Ovary (tissue), 3 donors: Measurements from ENCODE around the gene KMT2E.

ENCODE experiments used
- CTCF ChIP-seq, 3 donors: fragments of 450-650 bp in 2 of 3; fragments of 200-600 bp in 1 of 3; IDR thresholded peaks; one replicate each; pipeline versions ENCODE4 v1.5.1 to v1.8.0; 2016 to 2022; ENCODE audit warnings: antibody characterized with exemption in 3 of 3, mild to moderate bottlenecking in 1 of 3
- EP300 ChIP-seq: sonication (generic); formaldehyde crosslinking; IDR thresholded peaks from one replicate; pipeline ENCODE4 v1.6.1; 2017; ENCODE audit warnings: antibody characterized with exemption
- POLR2A ChIP-seq: fragments of 450-650 bp; IDR thresholded peaks from one replicate; pipeline ENCODE4 v1.6.1; 2017; ENCODE audit warnings: antibody characterized with exemption, mild to moderate bottlenecking, moderate library complexity
- donor health status: DM: no; HTN: no; CAD: no.

DNA sequence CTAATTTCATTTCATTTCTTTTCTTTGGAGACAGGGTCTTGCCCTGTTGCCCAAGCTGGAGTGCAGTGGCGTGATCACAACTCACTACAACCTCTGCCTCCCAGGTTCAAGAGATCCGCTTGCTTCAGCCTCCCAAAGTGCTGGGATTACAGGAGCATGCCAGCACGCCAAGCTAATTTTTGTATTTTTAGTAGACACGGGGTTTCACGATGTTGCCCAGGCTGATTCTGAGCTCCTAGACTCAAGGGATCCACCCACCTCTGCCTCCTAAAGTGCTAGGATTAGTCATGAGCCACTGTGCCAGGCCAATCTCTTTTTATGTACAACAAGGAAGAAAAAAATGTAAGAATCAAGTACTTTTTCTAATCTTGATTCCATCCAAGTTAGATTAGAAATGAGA lies 10.7 kb upstream of the KMT2E start:
- TF ChIP-seq CTCF (IDR thresholded peaks at IDR 0.05) (no peak), POLR2A (no peak), EP300 (no peak)
